Measurements from ENCODE around the gene FNDC3A.

The FNDC3A gene

DNA sequence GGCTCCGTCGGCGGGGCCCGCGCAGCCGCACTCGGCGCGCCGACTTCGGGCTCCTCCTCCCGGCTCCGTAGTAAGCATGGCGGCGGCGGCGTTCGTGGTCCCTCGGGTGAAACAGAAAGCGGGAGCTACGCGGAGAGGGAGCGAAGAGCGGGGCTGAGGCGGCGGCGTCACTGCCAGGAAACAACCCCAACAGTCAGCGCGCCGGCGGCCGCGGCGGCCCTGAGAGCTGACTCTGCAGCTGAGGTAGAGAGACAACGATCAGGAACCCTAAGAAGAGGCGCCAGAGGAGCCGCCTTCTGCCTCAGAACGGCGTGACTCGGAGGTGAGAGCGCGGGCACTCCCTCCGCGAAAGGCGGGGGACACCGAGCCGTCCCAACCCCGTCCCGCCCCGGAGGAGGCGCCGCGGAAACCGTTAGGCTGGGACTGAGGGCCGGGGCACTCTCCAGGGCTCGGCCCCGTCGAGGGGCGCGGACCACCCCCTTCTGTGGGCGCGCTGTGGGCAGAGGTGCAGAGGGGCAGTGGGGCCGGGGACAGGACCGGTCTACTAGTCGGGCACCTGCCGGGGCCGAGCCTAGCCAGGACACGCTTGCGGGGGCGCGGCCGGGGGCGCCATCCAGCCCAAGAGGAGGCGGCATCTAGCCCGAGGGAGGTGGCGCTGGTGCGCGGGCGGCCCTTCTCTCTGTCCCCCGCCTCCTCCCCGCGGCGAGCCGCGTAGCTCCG, at the start of gene FNDC3A:
Gene FNDC3A (plus strand): TSS at position 57 of the 720 bp plus-strand sequence. CDS start 30,279 bp downstream, outside the sequence.
- H3K4me3 ChIP-seq (ENCODE audit: low read depth, low read length) = peak within 1 kb of the TSS; percentile 75

DNA sequence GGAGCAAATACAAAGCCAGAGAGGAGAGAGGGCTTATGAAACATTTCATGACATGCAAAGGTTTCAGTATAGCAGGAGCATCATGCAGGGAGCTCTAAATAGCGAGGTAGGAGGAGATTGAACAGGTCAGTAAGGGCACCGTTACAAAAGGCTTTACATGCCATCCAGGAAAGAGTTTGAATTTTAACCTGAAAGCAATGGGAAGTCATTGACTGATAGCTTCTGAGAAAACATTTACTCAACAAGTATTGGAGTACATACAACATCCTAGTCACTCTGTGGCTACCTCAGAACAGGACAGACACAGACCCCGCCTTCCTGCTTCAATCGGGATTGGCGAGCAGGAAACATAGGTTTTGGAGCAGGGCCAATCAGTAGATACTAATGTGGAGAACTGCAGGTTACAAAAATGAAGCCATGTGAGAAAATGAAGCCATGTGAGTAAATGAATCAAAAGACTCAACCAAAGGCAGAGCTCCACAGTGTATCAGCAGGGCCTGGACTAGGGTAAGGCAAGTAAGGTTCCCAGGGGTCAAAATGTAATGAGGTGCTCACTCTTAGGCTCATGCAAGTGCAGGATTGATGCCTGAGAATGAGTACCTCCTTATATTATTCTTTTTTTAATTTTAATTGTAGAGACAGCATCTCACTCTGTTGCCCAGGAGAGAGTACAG, 46.8 kb upstream of the FNDC3A start:
- H3K4me3 ChIP-seq (ENCODE audit: low read depth, low read length) = no peak overlapping the region

GRCh38 chr13:48930918-48931317, 44.8 kb upstream of the FNDC3A start:
- no peak overlapping the region for H3K4me3 ChIP-seq (ENCODE audit: low read depth, low read length)

DNA sequence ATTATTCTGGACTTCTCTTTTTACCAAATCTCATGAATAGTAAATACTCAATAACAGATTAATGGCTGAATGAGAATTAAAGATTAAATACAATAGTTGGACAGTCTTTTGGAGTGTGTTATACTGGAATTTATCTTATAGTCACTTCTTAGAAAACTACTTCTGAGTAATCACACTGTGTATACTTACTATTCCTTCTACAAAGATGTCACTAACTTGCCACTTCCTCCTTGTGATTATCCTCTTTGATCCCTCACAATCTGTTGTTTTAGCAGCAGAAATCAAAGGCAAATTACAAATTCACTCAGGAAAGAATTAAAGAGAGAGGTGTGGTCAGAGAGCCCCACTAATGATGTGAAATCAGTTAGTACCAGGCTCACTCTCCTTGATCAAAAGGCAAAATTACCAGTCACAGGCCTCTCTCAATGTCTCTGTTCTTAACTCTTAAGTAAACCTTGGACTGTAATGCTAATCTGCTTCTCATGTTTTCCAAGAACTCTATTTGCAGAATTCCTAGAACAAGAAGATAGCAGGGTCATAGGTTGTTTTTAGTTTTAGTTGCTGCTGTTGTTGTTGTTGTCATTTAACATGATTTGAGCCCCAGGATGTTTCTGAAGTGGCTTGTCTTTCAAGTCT, 37.3 kb upstream of the FNDC3A start:
- H3K4me3 ChIP-seq (ENCODE audit: low read depth, low read length) = no peak overlapping the region

DNA sequence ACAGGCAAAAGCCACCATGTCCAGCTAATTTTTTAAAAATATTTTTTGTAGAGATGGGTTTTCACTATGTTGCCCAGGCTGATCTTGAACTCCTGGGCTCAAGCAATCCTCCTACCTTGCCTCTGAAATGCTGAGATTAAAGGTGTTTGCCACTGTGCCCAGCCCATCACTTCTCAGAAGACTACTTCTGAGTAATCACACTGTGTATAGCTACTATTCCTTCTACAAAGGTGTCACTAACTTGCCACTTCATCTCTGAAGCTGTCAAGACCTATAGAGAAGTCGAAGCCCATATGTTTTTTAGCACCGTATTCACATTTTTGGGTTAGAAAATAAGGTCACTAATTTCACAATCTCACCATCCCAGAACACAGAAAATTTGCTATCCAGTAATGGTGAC, 36.0 kb upstream of the FNDC3A start:
- H3K4me3 ChIP-seq (ENCODE audit: low read depth, low read length) = no peak overlapping the region

- H3K4me3 ChIP-seq (ENCODE audit: low read depth, low read length) = no peak overlapping the region
Observed at GRCh38 chr13:48942131-48942530, 33.6 kb upstream of the FNDC3A start.

- H3K4me3 ChIP-seq (ENCODE audit: low read depth, low read length) = no peak overlapping the region
Observed at GRCh38 chr13:48944221-48944620, 31.5 kb upstream of the FNDC3A start.

DNA sequence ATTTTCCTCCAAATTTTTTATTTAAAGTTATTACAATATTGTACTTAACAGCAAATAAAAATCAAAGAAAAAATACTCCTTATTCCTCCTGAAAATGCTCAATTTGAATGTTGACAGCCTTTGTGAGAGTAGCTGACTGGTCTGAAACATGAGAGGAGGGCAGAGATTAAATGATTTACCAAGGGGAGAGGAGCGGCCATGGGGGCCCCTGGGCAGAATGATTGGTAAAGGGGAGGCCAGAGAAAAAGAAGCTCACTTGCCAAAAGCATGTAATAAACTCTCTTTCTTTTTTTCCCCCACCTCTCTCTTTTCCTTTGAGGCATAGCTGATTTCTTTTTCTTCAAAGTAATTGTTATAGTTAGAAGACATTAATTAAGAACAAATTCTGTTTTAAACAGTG, 30.1 kb upstream of the FNDC3A start:
- no peak overlapping the region for H3K4me3 ChIP-seq (ENCODE audit: low read depth, low read length)

DNA sequence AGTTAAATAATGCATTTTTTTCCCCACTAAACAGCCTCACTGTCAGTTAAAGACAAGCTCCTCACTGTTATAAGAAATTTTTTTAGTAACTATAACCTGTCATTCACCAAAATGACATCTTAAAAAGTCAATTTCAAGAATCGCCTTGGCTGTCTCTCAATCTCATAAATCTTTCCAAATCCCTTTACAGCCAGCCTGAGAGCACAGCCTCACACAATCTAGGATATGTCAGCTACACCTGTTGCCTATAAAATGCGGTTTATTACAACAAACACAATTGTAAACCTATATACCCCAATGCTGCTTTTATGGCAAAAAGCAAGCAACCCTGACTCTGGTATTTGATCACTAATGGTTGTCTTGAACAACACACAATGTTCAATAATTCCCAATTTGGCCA, 29.5 kb upstream of the FNDC3A start:
- no peak overlapping the region for H3K4me3 ChIP-seq (ENCODE audit: low read depth, low read length)

- H3K4me3 ChIP-seq (ENCODE audit: low read depth, low read length) = no peak overlapping the region
Observed at GRCh38 chr13:48949566-48950500, 25.9 kb upstream of the FNDC3A start.

- H3K4me3 ChIP-seq (ENCODE audit: low read depth, low read length) = no peak overlapping the region
Observed at GRCh38 chr13:48950501-48950875, 25.2 kb upstream of the FNDC3A start.

DNA sequence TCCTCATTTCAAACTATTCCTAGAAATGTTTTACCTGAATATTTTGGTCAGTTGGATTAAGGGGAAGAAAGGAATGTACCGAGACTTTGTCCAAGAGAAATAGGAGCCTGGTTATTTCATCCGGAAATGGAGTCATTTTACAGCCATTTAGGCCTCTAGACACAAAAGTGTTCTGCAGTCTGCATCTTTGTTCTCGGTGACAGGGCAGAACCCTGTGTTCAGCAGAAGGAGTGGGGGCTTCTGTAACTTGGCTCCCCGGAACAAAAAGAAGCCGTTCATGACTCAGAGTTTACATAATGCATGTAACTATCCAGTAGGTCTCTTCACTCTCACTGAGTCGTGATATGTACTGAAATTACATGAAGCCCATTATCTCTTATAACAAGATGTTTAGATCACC, 21.6 kb upstream of the FNDC3A start:
- H3K4me3 ChIP-seq (ENCODE audit: low read depth, low read length) = no peak overlapping the region

GRCh38 chr13:48955536-48955935, 20.2 kb upstream of the FNDC3A start:
- H3K4me3 ChIP-seq (ENCODE audit: low read depth, low read length) = no peak overlapping the region

DNA sequence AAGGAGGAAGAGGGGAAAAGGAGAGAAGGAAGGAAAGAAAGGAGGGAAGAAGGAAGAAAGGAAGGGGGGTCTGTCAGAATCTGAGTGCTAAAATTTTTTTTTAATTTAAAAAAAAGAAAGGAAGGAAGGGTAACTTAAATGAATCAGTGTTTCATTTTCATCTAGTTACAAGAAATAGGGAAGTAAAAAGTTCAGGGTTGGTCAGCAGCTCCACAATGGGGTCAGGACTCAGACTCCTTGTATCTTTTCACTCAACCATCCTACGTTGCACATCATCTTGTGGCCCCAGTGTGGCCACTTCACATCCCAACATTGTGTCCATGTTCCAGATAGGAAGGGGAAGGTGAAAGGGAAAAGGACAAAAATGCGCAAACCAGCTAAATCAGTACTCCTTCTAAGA, 14.3 kb upstream of the FNDC3A start:
- H3K4me3 ChIP-seq (ENCODE audit: low read depth, low read length) = no peak overlapping the region

- no peak overlapping the region for H3K4me3 ChIP-seq (ENCODE audit: low read depth, low read length)
Observed at GRCh38 chr13:48962281-48962680, 13.4 kb upstream of the FNDC3A start.

- no peak overlapping the region for H3K4me3 ChIP-seq (ENCODE audit: low read depth, low read length)
Observed at GRCh38 chr13:48965736-48966135, 10.0 kb upstream of the FNDC3A start.

DNA sequence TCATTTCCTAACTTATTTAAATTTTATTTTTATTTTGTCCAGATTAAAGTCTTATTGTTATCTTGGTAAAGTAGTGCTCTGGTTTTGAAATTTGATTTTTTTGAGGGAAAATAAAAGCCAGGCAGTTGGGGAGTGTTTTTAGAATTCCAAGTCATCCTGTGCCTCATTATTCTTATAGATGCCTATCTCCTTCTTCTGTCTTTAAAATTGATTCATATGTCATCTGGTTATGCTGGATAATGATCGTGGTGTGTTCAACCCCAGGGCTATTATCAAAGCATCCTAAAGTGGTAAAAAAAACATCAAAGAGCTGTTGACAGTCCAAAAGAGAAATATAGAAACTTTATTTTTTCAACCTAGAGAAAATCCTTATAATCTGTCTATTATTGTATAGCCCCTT, 6.0 kb upstream of the FNDC3A start:
- H3K4me3 ChIP-seq (ENCODE audit: low read depth, low read length) = no peak overlapping the region

GRCh38 chr13:48973845-48974431, 1.8 kb upstream of the FNDC3A start:
- H3K4me3 ChIP-seq (ENCODE audit: low read depth, low read length) = no peak overlapping the region

- H3K4me3 ChIP-seq (ENCODE audit: low read depth, low read length) = peak overlapping the region; percentile 75
Observed at GRCh38 chr13:48975101-48975855, 434 bp upstream of the FNDC3A start.

Measured in iPS-11a (cell line).